Astrocyte (in vitro differentiated cells and primary cell): ENCODE results near the gene MTHFSD. TPM values are rescaled to one million over a fixed set of nuclear protein-coding genes. Genes with fewer than 3 reads are reported as not detected.

ENCODE experiments used
- DNase-seq: peaks from one replicate; pipeline ENCODE4 v3.0.0-alpha.2; 2010; ENCODE audit warnings: low read depth
- FAIRE-seq: peaks from 2 replicates; lab custom pipeline; 2011; peaks lifted over from hg19 to GRCh38; lab: Jason Lieb, UNC
- H2AFZ ChIP-seq: 2 replicates; pipeline ENCODE4 v1.6.0; 2012; ENCODE audit warnings: low read depth, low read length, inconsistent platforms
- H3K27ac ChIP-seq: 2 replicates; pipeline ENCODE4 v1.5.1; 2011; ENCODE audit warnings: low read depth, low read length, inconsistent platforms
- H3K27me3 ChIP-seq: 2 replicates; pipeline ENCODE4 v1.6.0; 2011; ENCODE audit warnings: low read length, inconsistent platforms; ENCODE audit not compliant: insufficient read depth
- H3K36me3 ChIP-seq: 2 replicates; pipeline ENCODE4 v1.5.1; 2011; ENCODE audit warnings: low read length, inconsistent platforms; ENCODE audit not compliant: insufficient read depth
- H3K4me1 ChIP-seq: 2 replicates; pipeline ENCODE4 v1.5.1; 2011; ENCODE audit warnings: low read length, inconsistent platforms; ENCODE audit not compliant: insufficient read depth
- H3K4me2 ChIP-seq: 2 replicates; pipeline ENCODE4 v1.6.0; 2012; ENCODE audit warnings: low read length, inconsistent platforms
- H3K4me3 ChIP-seq: 2 replicates; pipeline ENCODE4 v1.5.1; 2011; ENCODE audit warnings: low read depth, mild to moderate bottlenecking, low read length, inconsistent platforms; ENCODE audit not compliant: insufficient read depth
- H3K79me2 ChIP-seq: 2 replicates; pipeline ENCODE4 v1.6.0; 2012; ENCODE audit warnings: mild to moderate bottlenecking, low read length, inconsistent platforms; ENCODE audit not compliant: insufficient read depth
- H3K9ac ChIP-seq: 2 replicates; pipeline ENCODE4 v1.6.0; 2012; ENCODE audit warnings: mild to moderate bottlenecking, low read length, inconsistent platforms
- H3K9me3 ChIP-seq: 2 replicates; pipeline ENCODE4 v1.5.1; 2012; ENCODE audit warnings: low read depth, mild to moderate bottlenecking, low read length, inconsistent platforms; ENCODE audit not compliant: insufficient read depth
- H4K20me1 ChIP-seq: 2 replicates; pipeline ENCODE4 v1.6.0; 2012; ENCODE audit warnings: low read length, inconsistent platforms; ENCODE audit not compliant: insufficient read depth
- H3K27ac Mint-ChIP-seq: one replicate; pipeline ENCODE4 v1.8.0; 2021; ENCODE audit warnings: mild to moderate bottlenecking, mixed read lengths; ENCODE audit not compliant: unreplicated experiment
- H3K27me3 Mint-ChIP-seq: one replicate; pipeline ENCODE4 v1.8.0; 2021; ENCODE audit warnings: low read depth, mixed read lengths; ENCODE audit not compliant: unreplicated experiment
- H3K36me3 Mint-ChIP-seq: one replicate; pipeline ENCODE4 v1.8.0; 2021; ENCODE audit warnings: low read depth, mixed read lengths; ENCODE audit not compliant: unreplicated experiment
- H3K4me1 Mint-ChIP-seq: one replicate; pipeline ENCODE4 v1.8.0; 2021; ENCODE audit warnings: low read depth, mixed read lengths; ENCODE audit not compliant: unreplicated experiment
- H3K4me3 Mint-ChIP-seq: one replicate; pipeline ENCODE4 v1.8.0; 2021; ENCODE audit warnings: mild to moderate bottlenecking, moderate library complexity, mixed read lengths; ENCODE audit not compliant: unreplicated experiment
- H3K9me3 Mint-ChIP-seq: one replicate; pipeline ENCODE4 v1.8.0; 2021; ENCODE audit warnings: mild to moderate bottlenecking, mixed read lengths; ENCODE audit not compliant: unreplicated experiment
- EZH2 ChIP-seq: IDR thresholded peaks from 2 replicates; pipeline ENCODE4 v1.6.1; 2012; ENCODE audit warnings: mild to moderate bottlenecking, low read length, inconsistent platforms; ENCODE audit not compliant: insufficient read depth
- total RNA-seq: library from RNA; stranded (reverse); gene quantifications from 2 replicates; pipeline ENCODE4 v1.2.1, GENCODE V29; 2021
- TF ChIP-seq, protein P1 (sequence below): IDR thresholded peaks from 2 replicates; pipeline ENCODE4 v1.5.1; 2011; ENCODE audit warnings: low read depth, mild to moderate bottlenecking, inconsistent platforms, low read length, moderate library complexity; ENCODE audit not compliant: insufficient read depth

The MTHFSD gene
- total RNA-seq, 1 donor from 2014 or later, result 15.6 TPM

GRCh38 chr16:86481607-86482006 is 73.4 kb downstream of the MTHFSD start:
- H3K4me1 Mint-ChIP-seq, result no peaks in the 10 kb centered on the region
- Histone ChIP-seq H3K4me3 (no peak overlapping the region), H3K27ac (no peak overlapping the region), H3K36me3 (no peaks in the 10 kb centered on the region), H4K20me1 (no peaks in the 10 kb centered on the region), H3K79me2 (no peaks in the 10 kb centered on the region), H3K9me3 (peaks cover 12% of the 10 kb centered on the region), H3K4me1 (no peaks in the 10 kb centered on the region), H3K9ac (no peak overlapping the region), H2AFZ (no peak overlapping the region), H3K27me3 (peaks cover 47% of the 10 kb centered on the region), H3K4me2 (no peak overlapping the region)
- peaks cover 64% of the 10 kb centered on the region for H3K27me3 Mint-ChIP-seq
- DNase-seq (no peak), FAIRE-seq (no peak)
- no peak overlapping the region for H3K27ac Mint-ChIP-seq
- no peak overlapping the region for H3K4me3 Mint-ChIP-seq
- H3K36me3 Mint-ChIP-seq, result peaks cover 2% of the 10 kb centered on the region
- peaks cover 15% of the 10 kb centered on the region for H3K9me3 Mint-ChIP-seq
- TF ChIP-seq, protein P1, sequence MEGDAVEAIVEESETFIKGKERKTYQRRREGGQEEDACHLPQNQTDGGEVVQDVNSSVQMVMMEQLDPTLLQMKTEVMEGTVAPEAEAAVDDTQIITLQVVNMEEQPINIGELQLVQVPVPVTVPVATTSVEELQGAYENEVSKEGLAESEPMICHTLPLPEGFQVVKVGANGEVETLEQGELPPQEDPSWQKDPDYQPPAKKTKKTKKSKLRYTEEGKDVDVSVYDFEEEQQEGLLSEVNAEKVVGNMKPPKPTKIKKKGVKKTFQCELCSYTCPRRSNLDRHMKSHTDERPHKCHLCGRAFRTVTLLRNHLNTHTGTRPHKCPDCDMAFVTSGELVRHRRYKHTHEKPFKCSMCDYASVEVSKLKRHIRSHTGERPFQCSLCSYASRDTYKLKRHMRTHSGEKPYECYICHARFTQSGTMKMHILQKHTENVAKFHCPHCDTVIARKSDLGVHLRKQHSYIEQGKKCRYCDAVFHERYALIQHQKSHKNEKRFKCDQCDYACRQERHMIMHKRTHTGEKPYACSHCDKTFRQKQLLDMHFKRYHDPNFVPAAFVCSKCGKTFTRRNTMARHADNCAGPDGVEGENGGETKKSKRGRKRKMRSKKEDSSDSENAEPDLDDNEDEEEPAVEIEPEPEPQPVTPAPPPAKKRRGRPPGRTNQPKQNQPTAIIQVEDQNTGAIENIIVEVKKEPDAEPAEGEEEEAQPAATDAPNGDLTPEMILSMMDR, result no peak
- no peak for TF ChIP-seq EZH2

DNA sequence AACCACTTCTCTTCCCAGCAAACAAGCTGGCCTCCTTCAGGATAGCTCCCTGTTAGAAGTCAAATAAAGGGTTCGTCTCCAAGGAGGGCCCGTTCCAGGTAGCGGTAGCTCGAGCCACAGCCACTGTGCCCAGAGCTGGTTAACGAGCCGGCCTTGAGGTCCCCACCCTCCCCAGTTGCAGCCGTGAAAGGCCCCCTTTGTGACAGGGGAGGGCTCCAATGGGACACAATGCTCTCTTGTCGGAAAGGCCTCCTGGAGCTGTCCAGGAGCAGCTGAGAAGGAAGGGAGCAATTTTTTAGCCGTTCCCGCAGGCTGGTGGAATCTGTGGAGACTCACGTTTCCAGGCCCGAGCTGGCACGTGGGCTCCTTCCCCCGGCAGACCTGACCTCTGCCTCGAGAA is 74.6 kb downstream of the MTHFSD start:
- no peak overlapping the region for H3K4me3 Mint-ChIP-seq
- H3K9me3 ChIP-seq, result peaks cover 12% of the 10 kb centered on the region
- no peaks in the 10 kb centered on the region for H3K36me3 ChIP-seq
- no peaks in the 10 kb centered on the region for H3K79me2 ChIP-seq
- peaks cover 2% of the 10 kb centered on the region for H3K36me3 Mint-ChIP-seq
- FAIRE-seq, result no peak
- no peak overlapping the region for H3K9ac ChIP-seq
- no peak for TF ChIP-seq EZH2
- TF ChIP-seq, protein P1, result no peak
- H3K27me3 Mint-ChIP-seq, result peaks cover 63% of the 10 kb centered on the region
- H3K27me3 ChIP-seq, result peaks cover 42% of the 10 kb centered on the region
- no peak overlapping the region for H2AFZ ChIP-seq
- H3K27ac ChIP-seq, result no peak overlapping the region
- H3K4me1 Mint-ChIP-seq, result no peaks in the 10 kb centered on the region
- no peaks in the 10 kb centered on the region for H4K20me1 ChIP-seq
- no peak overlapping the region for H3K27ac Mint-ChIP-seq
- no peak overlapping the region for H3K4me3 ChIP-seq
- no peak for DNase-seq
- peaks cover 13% of the 10 kb centered on the region for H3K9me3 Mint-ChIP-seq
- H3K4me1 ChIP-seq, result no peaks in the 10 kb centered on the region
- no peak overlapping the region for H3K4me2 ChIP-seq

Other genes starting within 250 kb of the MTHFSD start
- gene FOXF1, start 44.7 kb downstream of the MTHFSD start, total RNA-seq, result 0.07 TPM in 1 of 2 replicates, not detected in the other
- gene FOXC2, start 11.6 kb upstream of the MTHFSD start, total RNA-seq, result 15.8 and 15.9 TPM in 2 replicates
- gene FOXL1, start 23.3 kb upstream of the MTHFSD start, total RNA-seq, result 6.1 and 8.1 TPM in 2 replicates